IMR-90 (cell line): Measurements from ENCODE around the gene TPGS1. TPM values are rescaled to one million over a fixed set of nuclear protein-coding genes. Genes with fewer than 3 reads are reported as not detected.

Experiments used
- ATAC-seq: fragments of 200-7000 bp; cut with Tn5 transposase; 2 replicates; pipeline ENCODE4 v1.9.1; 2020; ENCODE audit warnings: low read depth, mild to moderate bottlenecking, moderate library complexity
- BruUV-seq: library from RNA; stranded (reverse); fragments of 400-500 nt; replicated peaks from 2 replicates; lab custom pipeline; 2021; lab: Mats Ljungman, UMichigan
- CTCF ChIA-PET: fragments of 300-600 bp; formaldehyde crosslinking; extraction: SDS; loops from one replicate; lab custom pipeline; 2021; ENCODE audit warnings: antibody characterized with exemption; lab: Yijun Ruan, JAX
- POLR2A ChIA-PET: fragments of 300-600 bp; sonication (Branson Sonifier 250); formaldehyde crosslinking; loops from one replicate; lab custom pipeline; 2022; ENCODE audit warnings: antibody characterized with exemption; ENCODE audit not compliant: unreplicated experiment; lab: Charles Lee
- DNase-seq: peaks from one replicate; pipeline ENCODE4 v3.0.0; 2013
- H2AFZ ChIP-seq: replicated peaks from 2 replicates; pipeline ENCODE3; 2013; ENCODE audit warnings: low read length, mild to moderate bottlenecking; ENCODE audit not compliant: poor library complexity
- H2AK5ac ChIP-seq: 2 replicates; pipeline ENCODE4 v1.6.1; 2013; ENCODE audit warnings: low read depth, low read length, inconsistent platforms
- H2AK9ac ChIP-seq: replicated peaks from 2 replicates; pipeline ENCODE3; 2013; ENCODE audit warnings: mild to moderate bottlenecking, low read depth, low read length, moderate library complexity; ENCODE audit not compliant: poor library complexity
- H2BK120ac ChIP-seq: 2 replicates; pipeline ENCODE4 v1.6.1; 2013; ENCODE audit warnings: low read depth, low read length, inconsistent platforms
- H2BK15ac ChIP-seq: 3 replicates; pipeline ENCODE4 v1.6.1; 2013; ENCODE audit warnings: low read depth, low read length, inconsistent platforms
- H2BK20ac ChIP-seq: 2 replicates; pipeline ENCODE4 v1.6.1; 2013; ENCODE audit warnings: low read depth, mild to moderate bottlenecking, inconsistent platforms, low read length, moderate library complexity
- H2BK5ac ChIP-seq: 2 replicates; pipeline ENCODE4 v1.6.1; 2013; ENCODE audit warnings: mild to moderate bottlenecking, low read depth, low read length, inconsistent platforms; ENCODE audit not compliant: poor library complexity, severe bottlenecking
- H3K14ac ChIP-seq: replicated peaks from 2 replicates; pipeline ENCODE4 v1.6.1; 2013; ENCODE audit warnings: low read depth, low read length, inconsistent platforms
- H3K18ac ChIP-seq: 2 replicates; pipeline ENCODE4 v1.6.1; 2013; ENCODE audit warnings: low read depth, low read length, control low read depth
- H3K23ac ChIP-seq: 2 replicates; pipeline ENCODE4 v1.6.1; 2013; ENCODE audit warnings: low read depth, low read length, inconsistent platforms
- H3K27ac ChIP-seq: 2 replicates; pipeline ENCODE4 v1.5.1; 2013; ENCODE audit warnings: mild to moderate bottlenecking, control low read depth, low read length; ENCODE audit not compliant: insufficient read depth
- H3K27me3 ChIP-seq: 2 replicates; pipeline ENCODE4 v1.6.1; 2013; ENCODE audit warnings: low read length; ENCODE audit not compliant: control insufficient read depth, insufficient read depth
- H3K36me3 ChIP-seq: 2 replicates; pipeline ENCODE4 v1.6.1; 2013; ENCODE audit warnings: low read length, mixed read lengths; ENCODE audit not compliant: control insufficient read depth, insufficient read depth
- H3K4ac ChIP-seq: 2 replicates; pipeline ENCODE4 v1.6.1; 2013; ENCODE audit warnings: low read depth, low read length, inconsistent platforms
- H3K4me1 ChIP-seq: 2 replicates; pipeline ENCODE4 v1.6.1; 2013; ENCODE audit warnings: low read length, mixed read lengths; ENCODE audit not compliant: control insufficient read depth, insufficient read depth
- H3K4me2 ChIP-seq: 2 replicates; pipeline ENCODE4 v1.6.1; 2013; ENCODE audit warnings: low read depth, mild to moderate bottlenecking, control low read depth, low read length, moderate library complexity
- H3K4me3 ChIP-seq: 2 replicates; pipeline ENCODE4 v1.5.1; 2013; ENCODE audit warnings: low read depth, mild to moderate bottlenecking, control low read depth, low read length, moderate library complexity; ENCODE audit not compliant: insufficient read depth
- H3K56ac ChIP-seq: 2 replicates; pipeline ENCODE4 v1.6.1; 2013; ENCODE audit warnings: low read length, inconsistent platforms; ENCODE audit not compliant: insufficient read depth; ENCODE audit errors: extremely low read depth
- H3K79me1 ChIP-seq, 2 experiments: 2 replicates each; pipeline ENCODE4 v1.6.1; 2013; ENCODE audit warnings: low read length in 2 of 2, inconsistent platforms in 1 of 2, low read depth in 1 of 2
- H3K9ac ChIP-seq: 2 replicates; pipeline ENCODE4 v1.6.1; 2013; ENCODE audit warnings: low read depth, low read length, control low read depth
- H3K9me1 ChIP-seq: 2 replicates; pipeline ENCODE4 v1.6.1; 2013; ENCODE audit warnings: low read length, inconsistent platforms; ENCODE audit not compliant: insufficient read depth
- H3K9me3 ChIP-seq: 2 replicates; pipeline ENCODE4 v1.6.1; 2013; ENCODE audit warnings: low read length; ENCODE audit not compliant: control insufficient read depth, insufficient read depth
- H4K20me1 ChIP-seq: 2 replicates; pipeline ENCODE4 v1.6.1; 2013; ENCODE audit warnings: low read length, inconsistent platforms; ENCODE audit not compliant: insufficient read depth
- H4K5ac ChIP-seq: 2 replicates; pipeline ENCODE4 v1.6.1; 2013; ENCODE audit warnings: mild to moderate bottlenecking, low read depth, low read length, control low read depth
- H4K8ac ChIP-seq, 2 experiments: 2 replicates each; pipeline ENCODE4 v1.6.1; 2013; ENCODE audit warnings: low read depth in 2 of 2, low read length in 2 of 2, control low read depth in 1 of 2, inconsistent platforms in 1 of 2
- H4K91ac ChIP-seq: 2 replicates; pipeline ENCODE4 v1.6.1; 2013; ENCODE audit warnings: low read depth, low read length, inconsistent platforms; ENCODE audit not compliant: insufficient read depth
- BHLHE40 ChIP-seq: fragments of 150-350 bp; IDR thresholded peaks from 2 replicates; pipeline ENCODE4 v1.6.1; 2016; ENCODE audit warnings: mild to moderate bottlenecking, low read depth, low read length
- CHD1 ChIP-seq: IDR thresholded peaks from 2 replicates; pipeline ENCODE4 v1.6.1; 2012; ENCODE audit warnings: low read depth, low read length, improper control_type of control experiment
- FOS ChIP-seq: fragments of 150-350 bp; IDR thresholded peaks from 2 replicates; pipeline ENCODE4 v1.6.1; 2016; ENCODE audit warnings: low read depth, low read length
- MAZ ChIP-seq: IDR thresholded peaks from 2 replicates; pipeline ENCODE4 v1.6.1; 2012; ENCODE audit warnings: low read depth, mild to moderate bottlenecking, low read length, improper control_type of control experiment, moderate library complexity, borderline replicate concordance
- MXI1 ChIP-seq: IDR thresholded peaks from 2 replicates; pipeline ENCODE4 v1.6.1; 2012; ENCODE audit warnings: low read depth, mild to moderate bottlenecking, low read length, moderate library complexity, borderline replicate concordance
- NFE2L2 ChIP-seq: fragments of 150-350 bp; IDR thresholded peaks from 2 replicates; pipeline ENCODE4 v1.6.1; 2016; ENCODE audit warnings: low read depth, mild to moderate bottlenecking, low read length
- POLR2A ChIP-seq: IDR thresholded peaks from 2 replicates; pipeline ENCODE4 v1.6.1; 2012; ENCODE audit warnings: mild to moderate bottlenecking, low read depth, low read length
- RAD21 ChIP-seq: IDR thresholded peaks from 2 replicates; pipeline ENCODE4 v1.6.1; 2012; ENCODE audit warnings: low read length, improper control_type of control experiment
- RCOR1 ChIP-seq: IDR thresholded peaks from 2 replicates; pipeline ENCODE4 v1.6.1; 2012; ENCODE audit warnings: mild to moderate bottlenecking, low read length, improper control_type of control experiment; ENCODE audit not compliant: insufficient replicate concordance
- WGBS, 2 experiments: methylation state at CpG; one replicate each; pipeline versions ENCODE4 v1.1.5 to v1.1.7; 2013; ENCODE audit warnings: missing lambda C conversion rate in 2 of 2; ENCODE audit not compliant: insufficient read length in 1 of 2; ENCODE audit errors: extremely low coverage in 2 of 2; 5-methylcytosine and 5-hydroxymethylcytosine counted together
- dilution Hi-C: fragments of 300-500 bp; cut with HindIII; formaldehyde crosslinking; loops from one replicate; pipeline ENCODE4 v1.14.3; 2018; ENCODE audit warnings: low sequenced_read_pairs; ENCODE audit not compliant: unreplicated experiment
- in situ Hi-C: fragments of 300-500 bp; cut with MboI; formaldehyde crosslinking; loops from 3 replicates; pipeline ENCODE4 v1.14.3; 2019; ENCODE audit warnings: low sequenced_read_pairs, inconsistent platforms, mixed read lengths
- intact Hi-C: fragments of 100-400 bp; cut with micrococcal nuclease; formaldehyde crosslinking; loops from 2 replicates; pipeline ENCODE4 v1.10.0; 2022
- polyA plus RNA-seq, 3 experiments: library from polyadenylated mRNA; depleted of rRNA; stranded (reverse); fragments of >200 nt; gene quantifications; 2 replicates each; pipeline ENCODE4 v1.2.3, GENCODE V29; 2012; ENCODE audit warnings: low replicate concordance in 1 of 3
- total RNA-seq: library from RNA; depleted of rRNA; stranded (reverse); fragments of >200 nt; gene quantifications from 2 replicates; pipeline ENCODE4 v1.2.3, GENCODE V29; 2012
- TF ChIP-seq, protein P1 (sequence below): fragments of 150-350 bp; IDR thresholded peaks from 2 replicates; pipeline ENCODE4 v1.6.1; 2017; ENCODE audit warnings: mild to moderate bottlenecking, antibody characterized with exemption, low read length, low read depth

Gene TPGS1
- total and polyA plus RNA-seq, 2 of the 4 experiments (the other 2 are of a cell fraction), result 2.7 to 6.3 TPM

DNA sequence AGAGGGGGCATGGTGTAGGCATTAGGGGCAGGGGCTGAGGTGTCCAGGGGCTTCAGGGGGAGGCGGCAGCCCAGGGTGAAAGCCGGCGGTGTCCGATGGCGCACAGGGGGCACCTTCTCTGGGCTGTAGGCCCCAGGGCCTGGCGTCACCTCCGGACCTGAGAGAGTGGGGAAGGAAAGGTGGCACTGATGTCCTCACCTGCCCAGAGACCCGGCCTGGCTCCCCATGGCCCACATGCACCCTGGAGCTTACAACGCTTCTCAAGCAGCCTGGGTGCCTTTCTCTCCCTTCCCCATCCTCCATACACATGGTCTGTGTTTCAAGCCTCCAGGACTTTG is 43.1 kb upstream of the TPGS1 start:
- no TSS peak for BruUV-seq
- Histone ChIP-seq H2BK120ac (no peak overlapping the region), H3K14ac (no peak overlapping the region), H2AFZ (no peak overlapping the region), H3K9me1 (no peaks in the 10 kb centered on the region), H3K18ac (no peak overlapping the region), H2BK15ac (no peak overlapping the region), H4K8ac (no peak overlapping the region), H3K4ac (no peak overlapping the region), H4K5ac (no peak overlapping the region), H3K9ac (no peak overlapping the region), H3K9me3 (no peaks in the 10 kb centered on the region; the same call in 1 of the 2 replicates), H3K56ac (no peak overlapping the region), H2BK20ac (no peak overlapping the region), H2AK9ac (no peak overlapping the region), H4K20me1 (no peaks in the 10 kb centered on the region), H2BK5ac (no peak overlapping the region), H3K4me1 (peaks cover 3% of the 10 kb centered on the region; the same call in 1 of the 2 replicates), H3K36me3 (no peaks in the 10 kb centered on the region), H3K79me1 (no peaks in the 10 kb centered on the region), H4K91ac (no peak overlapping the region), H2AK5ac (no peak overlapping the region), H3K4me2 (no peak overlapping the region), H3K4me3 (no peak overlapping the region), H3K27ac (no peak overlapping the region), H3K27me3 (peaks cover 20% of the 10 kb centered on the region), H3K23ac (no peak overlapping the region)
- ChIA-PET POLR2A (no interaction called here), CTCF (no interaction called here)
- in situ Hi-C loops (no loop called here), intact Hi-C loops (no loop called here), dilution Hi-C loops (no loop called here)
- no peak for DNase-seq
- 92% methylated on average over 5 of the region's 9 CpGs; no CpG with 5 or more reads in 1 of the 2 experiments for whole genome bisulfite sequencing, 2 experiments
- ATAC-seq, result no peak
- TF ChIP-seq RCOR1, result no peak
- no peak for TF ChIP-seq CHD1
- no peak for TF ChIP-seq NFE2L2
- TF ChIP-seq FOS, result no peak
- no peak for TF ChIP-seq RAD21
- no peak for TF ChIP-seq POLR2A
- TF ChIP-seq, protein P1, sequence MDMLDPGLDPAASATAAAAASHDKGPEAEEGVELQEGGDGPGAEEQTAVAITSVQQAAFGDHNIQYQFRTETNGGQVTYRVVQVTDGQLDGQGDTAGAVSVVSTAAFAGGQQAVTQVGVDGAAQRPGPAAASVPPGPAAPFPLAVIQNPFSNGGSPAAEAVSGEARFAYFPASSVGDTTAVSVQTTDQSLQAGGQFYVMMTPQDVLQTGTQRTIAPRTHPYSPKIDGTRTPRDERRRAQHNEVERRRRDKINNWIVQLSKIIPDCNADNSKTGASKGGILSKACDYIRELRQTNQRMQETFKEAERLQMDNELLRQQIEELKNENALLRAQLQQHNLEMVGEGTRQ, result no peak
- no peak for TF ChIP-seq BHLHE40
- no peak for TF ChIP-seq MXI1
- no peak for TF ChIP-seq MAZ
